NCI-H748 treated with DMSO at 0.1 percent for 48 hours (cell line): ENCODE measurements around the gene YIF1A.
"Not testable (repeated sequence)": the region's sequence is repeated elsewhere in the genome, so short reads cannot be mapped to it uniquely, and the experiment has no call there.

ENCODE experiments used
- DNase-seq: peaks from one replicate; lab custom pipeline; 2025; lab: John Stamatoyannopoulos, UW

Gene YIF1A

DNA sequence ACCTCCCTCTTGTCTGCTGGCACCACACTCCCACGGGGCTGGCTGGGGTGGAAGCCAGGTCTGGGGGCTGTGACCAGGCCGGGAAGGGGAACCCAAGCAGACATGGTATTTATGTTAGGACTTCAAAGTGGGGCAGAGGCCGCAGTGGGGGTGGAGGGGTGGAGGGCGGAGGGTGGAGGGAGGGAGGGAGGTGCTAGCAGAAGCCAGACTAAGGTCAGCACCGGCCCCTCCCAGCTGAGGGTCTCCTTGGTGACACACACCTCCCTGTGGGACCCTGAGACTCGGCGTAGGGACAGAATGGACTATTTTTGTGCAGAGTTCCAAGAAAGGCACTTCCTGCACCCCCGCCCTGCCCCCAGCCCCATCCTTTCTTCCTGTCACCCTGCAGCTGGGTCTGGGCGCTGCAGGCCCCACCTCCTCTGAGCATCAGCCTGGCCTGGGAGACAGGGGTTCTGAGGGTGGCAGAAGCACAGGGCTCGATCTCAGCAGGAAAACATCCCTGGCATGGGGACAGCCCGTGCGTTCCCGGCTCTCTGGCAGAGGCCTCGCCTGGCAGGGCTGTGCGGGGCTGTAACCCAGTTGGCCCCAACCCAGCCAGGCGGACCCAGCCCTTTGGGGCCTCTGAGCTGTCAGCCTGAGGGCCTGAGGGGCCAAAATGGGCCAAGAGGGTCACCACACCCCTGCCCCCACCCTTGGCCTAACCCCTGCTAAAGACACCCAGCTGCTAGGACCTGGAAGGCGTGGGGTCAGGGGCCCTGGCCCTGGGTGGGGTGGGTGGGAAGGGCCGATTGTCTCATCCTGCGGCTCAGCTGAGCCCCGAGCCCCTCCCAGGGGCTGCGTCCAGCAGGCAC is 37.5 kb upstream of the YIF1A start:
- DNase-seq = no peak

DNA sequence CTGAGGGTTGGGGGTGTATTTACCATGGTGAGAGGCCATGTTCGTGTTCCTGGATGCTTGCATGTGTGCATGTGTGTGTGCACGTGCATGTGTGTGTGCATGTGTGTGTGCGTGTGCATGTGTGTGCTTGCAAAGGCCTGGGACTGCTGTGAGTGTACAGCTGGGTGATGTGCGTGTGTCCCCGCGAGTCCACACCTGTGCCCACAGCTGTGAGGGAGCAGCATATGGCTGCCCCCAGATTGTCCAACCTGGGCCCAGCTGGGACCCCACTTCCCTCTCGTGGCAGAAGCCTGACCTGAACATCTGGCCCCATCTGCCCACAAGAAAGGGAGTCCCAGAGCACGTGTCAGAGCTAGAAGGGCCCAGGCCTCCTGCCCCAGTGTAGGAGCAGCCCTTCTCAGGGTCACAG is 36.3 kb upstream of the YIF1A start:
- DNase-seq = no peak

DNA sequence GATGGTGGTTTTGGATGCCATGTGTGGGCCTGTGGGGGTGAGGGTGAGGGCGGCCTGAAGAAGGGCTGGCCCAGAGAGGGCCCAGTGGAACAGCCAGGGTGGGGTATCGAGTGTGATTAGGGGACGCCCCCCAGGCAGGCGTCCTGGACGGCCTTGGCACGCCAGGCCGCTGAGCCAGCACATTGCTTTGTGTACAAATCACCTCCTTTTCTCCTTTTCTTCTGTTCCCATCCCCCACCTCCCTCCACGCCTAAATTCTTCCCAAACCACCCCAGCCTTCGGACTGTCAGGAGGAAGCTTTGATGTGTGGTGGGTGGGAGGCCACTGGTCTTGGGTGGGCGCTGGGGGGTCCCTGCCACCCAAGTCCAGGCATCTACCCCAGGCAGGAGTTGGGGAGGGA is 35.7 kb upstream of the YIF1A start:
- DNase-seq = no peak

DNA sequence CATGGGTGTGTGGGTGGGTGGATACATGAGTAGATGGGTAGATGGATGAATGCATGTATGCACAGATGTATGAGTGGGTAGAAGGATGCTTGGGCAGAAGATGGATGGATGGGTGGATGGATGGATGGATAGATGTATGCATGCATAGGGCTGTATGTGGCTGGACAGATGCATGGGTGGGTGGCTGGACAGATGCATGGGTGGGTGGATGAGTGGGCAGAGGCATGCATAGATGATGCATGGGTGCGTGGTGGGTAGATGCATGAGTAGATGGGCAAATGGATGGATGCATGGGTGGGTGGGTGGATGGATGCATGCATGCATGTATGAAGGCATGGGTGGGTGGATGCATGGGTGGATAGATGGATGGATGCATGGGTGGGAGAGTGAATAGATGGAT is 34.7 kb upstream of the YIF1A start:
- DNase-seq = no peak

DNA sequence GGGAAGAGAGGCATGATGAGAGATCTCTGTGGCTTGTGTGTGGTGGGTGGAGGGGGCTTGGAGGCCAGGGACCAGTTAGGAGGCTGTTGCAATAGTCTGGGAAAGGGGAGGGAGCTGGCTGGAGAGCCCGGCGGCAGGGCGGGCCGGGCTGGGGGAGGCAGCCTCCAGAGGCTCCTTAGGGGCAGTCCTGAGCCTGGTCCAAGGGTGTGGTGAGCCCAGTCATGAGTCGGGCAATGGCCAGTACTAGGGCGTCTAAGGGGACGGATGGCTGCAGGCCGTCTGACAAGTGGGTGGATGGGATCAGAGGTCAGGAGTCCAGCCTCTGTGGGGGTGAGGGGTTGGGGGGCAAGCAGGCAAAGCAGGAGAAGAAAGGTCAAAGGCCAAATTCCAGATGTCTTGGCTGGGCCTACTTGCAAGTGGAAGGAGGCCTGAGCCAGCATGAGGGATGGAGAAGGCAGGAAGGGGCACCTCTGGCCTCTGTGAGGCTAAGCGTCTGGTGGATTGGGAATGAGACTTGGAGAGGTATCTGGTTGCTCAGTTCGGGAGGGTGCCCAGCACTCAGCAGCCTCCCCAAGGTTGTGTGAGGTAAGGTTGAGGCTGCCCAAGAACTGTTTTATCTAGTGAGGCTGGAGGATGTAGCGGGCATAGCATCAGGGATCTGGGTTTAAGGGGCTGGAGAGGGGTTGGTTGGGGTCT is 33.9 kb upstream of the YIF1A start:
- no peak for DNase-seq

DNA sequence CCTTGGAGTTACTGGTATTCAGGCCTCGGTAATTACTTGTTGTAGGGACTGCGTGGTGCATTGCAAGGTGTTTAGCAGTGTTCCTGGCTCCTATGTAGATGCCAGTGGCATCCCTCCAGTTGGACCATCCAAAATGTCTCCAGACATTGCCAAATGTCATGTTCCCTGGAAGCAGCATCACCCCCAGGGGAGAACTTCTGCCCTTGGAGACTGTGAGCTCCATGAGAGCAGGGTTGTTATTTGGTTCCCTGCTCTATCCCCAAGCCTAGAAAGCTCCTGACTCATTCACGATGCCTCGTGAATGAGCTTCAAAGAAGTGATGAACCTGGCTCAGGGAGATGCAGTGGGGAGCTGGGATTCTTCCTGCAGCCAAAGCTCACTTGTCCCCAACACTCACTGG is 32.7 kb upstream of the YIF1A start:
- no peak for DNase-seq

DNA sequence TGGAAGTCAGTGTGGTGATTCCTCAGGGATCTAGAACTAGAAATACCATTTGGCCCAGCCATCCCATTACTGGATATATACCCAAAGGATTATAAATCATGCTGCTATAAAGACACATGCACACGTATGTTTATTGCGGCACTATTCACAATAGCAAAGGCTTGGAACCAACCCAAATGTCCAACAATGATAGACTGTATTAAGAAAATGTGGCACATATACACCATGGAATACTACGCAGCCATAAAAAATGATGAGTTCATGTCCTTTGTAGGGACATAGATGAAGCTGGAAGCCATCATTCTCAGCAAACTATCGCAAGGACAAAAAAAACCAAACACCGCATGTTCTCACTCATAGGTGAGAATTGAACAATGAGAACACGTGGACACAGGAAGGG is 31.8 kb upstream of the YIF1A start:
- not testable (repeated sequence) for DNase-seq

DNA sequence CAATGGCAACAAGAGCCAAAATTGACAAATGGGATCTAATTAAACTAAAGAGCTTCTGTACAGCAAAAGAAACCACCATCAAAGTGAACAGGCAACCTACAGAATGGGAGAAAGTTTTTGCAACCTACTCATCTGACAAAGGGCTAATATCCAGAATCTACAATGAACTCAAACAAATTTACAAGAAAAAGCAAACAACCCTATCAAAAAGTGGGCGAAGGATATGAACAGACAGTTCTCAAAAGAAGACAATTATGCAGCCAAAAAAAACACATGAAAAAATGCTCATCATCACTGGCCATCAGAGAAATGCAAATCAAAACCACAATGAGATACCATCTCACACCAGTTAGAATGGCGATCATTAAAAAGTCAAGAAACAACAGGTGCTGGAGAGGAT is 31.3 kb upstream of the YIF1A start:
- not testable (repeated sequence) for DNase-seq

DNA sequence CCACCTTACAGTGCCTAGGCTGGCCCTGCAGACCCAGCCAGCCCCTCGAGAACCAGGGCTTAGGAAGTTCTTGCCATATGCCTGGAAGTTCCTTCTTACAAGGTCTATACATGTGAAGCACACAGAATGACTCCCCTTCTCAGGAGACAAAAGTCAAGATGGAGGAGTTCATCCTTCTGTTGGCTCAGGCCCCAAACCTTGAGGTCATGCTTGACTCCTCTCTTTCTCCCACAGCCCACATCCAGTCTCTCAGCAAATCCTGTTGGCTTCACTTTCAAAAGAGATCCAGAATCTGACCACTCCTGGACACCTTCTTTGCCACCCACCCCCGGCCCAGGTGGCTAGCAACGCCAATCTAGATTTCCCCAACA is 29.6 kb upstream of the YIF1A start:
- no peak for DNase-seq

DNA sequence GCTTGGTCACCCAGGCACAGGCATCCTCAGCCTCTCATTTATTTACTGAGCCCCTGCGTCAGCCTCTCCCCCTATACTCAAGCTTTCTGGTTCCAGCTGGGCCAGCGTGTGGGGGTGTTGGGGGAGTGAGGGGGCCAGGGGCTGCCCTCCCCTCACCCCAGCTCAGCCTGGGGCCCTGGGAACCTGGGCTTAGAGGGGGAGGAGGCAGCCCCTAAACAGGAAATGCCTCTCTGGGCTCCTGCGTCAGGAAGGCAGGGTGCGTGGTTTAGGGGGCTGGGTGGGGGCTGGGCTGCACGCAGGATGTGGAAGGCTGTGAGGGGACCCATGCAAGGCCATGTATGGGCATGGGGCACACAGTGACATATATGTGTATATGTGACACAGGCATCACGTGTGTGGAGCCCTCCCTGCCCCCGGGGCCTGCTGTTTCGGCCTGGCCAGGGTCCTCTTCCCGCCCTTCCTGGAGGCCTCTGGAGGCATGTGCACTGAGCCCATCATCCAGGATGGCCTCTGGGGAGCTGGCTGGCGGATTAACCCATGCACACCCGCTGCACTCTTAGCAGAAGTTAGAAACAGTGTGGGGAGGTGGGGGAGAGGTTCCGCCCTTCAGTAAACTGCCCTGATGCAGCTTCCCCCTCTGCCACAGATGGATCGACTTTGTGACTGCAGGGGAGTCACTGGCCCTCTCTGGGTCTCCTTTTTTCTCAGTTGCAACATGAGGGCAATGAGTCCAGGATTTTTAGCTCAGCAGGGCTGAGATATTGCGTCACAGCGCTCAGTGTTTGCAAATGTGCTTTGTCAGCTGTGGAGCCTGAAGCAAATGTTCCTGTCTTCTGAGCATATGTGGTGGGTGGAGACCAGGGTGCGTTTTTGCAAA is 29.0 kb upstream of the YIF1A start:
- no peak for DNase-seq

DNA sequence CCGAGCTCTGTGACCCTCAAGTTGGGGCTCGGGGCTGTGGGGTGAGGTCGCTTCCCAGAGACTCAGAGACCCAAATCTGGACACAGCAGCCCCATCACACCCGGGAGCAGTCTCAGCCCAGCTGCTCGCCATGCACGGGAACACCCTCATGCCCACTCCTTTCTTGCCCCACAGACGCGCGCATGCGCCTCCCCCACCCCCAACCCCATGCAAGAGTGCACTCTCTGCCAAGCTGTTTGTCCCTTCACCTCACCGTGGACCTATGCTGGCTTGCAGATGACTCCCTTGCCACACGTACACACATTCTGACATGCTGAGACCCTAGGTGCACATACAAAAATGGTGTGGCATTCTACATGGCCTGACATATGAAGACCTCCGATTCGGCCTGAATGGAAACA is 28.4 kb upstream of the YIF1A start:
- no peak for DNase-seq

DNA sequence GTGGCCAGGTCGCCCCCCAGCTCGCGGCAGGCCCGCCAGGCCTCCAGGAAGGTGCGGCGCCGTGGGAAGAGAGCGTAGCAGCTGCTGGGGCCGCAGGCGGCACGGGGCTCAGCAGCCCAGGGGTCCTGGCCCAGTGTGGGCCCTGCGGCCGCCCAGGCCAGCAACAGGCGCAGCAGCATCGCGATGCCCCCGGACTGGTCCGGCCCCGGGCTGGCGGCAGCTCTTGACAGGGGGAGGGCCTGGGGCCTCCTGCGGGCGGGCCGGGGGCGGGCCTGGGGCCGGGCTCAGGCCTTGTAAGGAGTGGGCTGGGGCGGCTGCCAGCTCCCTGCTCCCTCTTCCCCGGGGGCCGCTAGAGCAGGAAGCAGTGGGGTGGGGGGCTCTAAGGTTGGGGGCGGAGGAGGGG is 27.9 kb upstream of the YIF1A start, which contains the start of gene CD248:
CD248 (minus strand) TSS at position 196 of the 403 bp plus-strand sequence; CDS start at position 179, 17 bp downstream.
- DNase-seq = no peak

DNA sequence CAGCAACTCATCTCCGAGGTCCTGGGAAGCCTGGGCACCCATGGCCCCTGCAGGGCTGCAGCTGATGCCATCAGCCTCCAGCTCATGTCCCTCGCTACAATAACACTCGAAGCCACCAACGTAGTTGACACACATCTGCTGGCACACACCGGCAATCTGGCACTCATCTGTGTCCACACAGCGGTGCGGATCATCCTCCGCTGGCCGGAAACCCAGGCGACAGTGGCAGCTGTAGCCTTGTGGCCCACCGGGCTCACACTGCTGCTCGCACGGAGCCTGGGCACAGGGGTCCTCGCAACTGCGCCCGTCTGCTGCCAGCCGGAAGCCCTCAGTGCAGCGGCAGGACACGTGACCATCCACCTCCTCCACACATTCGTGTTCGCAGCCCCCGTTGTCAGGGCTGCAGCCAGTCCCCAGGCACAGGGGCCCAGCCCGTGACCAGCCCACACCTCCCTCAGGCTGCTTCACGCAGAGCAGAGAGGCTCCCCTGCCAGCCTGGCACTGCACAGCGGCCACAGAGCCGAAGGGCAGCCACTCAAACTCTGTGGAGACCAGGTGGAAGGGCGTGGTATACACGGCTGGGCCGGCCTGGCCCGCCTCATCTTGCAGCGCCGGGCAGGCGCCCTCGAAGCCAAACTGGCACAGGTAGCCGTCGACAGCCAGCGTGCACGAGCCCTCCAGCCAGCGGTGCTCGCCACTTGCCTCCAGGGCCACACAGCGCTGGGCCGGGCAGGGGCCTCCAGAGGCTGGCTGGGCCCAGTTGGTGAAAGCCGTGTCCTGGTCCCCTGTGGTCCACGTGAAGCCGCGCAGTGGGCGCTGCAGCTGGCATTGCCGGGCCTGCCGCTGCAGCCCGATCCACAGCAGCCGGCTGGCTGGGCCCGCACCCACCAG is 27.2 kb upstream of the YIF1A start:
- DNase-seq = no peak

DNA sequence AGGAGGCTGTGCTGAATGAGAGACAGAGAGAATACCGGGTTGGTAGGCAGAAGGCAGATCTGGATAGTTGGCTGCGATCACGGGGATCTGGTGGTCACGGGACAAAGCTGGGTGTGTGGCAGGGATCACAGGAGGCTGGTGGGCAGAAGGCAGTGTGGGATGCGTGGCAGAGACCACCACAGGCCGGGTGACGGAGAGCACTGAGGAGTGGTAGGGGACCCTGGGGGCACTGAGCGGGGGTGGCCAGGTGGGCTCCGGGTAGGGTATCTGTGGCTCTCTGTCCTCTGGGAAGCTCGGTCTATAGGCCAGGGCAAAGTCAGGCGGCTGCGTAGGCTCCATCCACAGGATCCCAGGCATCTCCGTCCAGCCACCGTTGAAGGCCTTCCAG is 26.5 kb upstream of the YIF1A start:
- no peak for DNase-seq

DNA sequence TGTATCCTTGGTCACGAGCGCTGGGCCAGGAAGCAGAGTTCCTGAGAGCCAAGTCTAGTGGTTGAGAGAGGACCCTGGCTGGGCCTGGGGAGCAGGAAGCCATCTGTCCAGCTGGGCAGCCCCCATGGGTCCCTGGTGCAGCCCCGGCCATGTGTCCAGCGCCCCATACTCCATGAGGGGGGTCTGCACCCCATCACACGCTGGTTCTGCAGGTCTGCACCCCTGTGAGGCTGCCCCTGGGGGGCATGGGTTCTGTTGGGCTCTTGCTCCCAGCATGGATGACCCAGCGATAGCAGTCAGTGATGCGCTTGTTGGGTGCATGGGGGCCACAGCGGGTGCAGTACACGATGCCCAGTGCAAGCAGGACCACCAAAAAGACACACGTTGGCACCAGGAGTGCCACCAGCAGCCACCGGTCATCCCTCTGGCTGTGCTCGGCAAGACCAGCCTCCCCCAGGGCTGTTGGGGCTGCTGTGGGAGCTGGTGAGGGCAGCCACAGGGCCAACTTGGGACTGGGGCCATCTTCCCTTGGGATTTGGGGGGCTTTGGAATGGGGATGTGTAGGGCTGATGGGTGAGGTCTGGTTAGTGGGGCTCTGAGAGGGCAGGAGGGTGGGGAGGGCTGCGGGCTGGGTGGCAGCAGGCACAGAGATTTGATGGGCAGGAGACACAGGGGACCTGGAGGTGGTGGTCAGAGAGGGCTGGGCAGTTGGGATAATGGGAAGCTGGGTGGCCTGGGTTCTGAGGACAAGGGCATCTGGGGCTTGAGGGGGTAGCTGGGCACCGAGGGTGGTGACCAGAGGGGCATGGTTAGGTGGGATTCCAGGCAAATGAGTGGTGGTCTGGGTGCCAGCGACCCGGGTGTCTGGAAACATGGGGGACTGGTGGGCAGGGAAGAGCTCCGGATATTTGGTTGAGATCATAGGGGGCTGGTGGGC is 25.9 kb upstream of the YIF1A start:
- no peak for DNase-seq

DNA sequence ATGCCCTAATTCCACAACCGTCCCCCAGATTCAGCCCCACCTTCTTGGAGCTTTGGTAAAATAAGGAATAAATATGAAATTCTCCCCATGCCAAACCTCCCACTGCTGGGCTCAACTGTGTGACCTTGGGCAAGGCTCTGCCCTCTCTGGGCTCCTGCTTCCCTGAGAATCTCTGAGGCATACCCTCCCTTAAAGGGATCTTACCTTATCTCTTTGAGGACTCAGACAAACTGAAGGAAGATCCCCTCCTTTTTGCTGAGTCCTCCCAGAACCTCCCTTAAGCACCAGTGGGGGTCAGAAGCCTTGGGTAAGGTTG is 25.2 kb upstream of the YIF1A start:
- DNase-seq = no peak

DNA sequence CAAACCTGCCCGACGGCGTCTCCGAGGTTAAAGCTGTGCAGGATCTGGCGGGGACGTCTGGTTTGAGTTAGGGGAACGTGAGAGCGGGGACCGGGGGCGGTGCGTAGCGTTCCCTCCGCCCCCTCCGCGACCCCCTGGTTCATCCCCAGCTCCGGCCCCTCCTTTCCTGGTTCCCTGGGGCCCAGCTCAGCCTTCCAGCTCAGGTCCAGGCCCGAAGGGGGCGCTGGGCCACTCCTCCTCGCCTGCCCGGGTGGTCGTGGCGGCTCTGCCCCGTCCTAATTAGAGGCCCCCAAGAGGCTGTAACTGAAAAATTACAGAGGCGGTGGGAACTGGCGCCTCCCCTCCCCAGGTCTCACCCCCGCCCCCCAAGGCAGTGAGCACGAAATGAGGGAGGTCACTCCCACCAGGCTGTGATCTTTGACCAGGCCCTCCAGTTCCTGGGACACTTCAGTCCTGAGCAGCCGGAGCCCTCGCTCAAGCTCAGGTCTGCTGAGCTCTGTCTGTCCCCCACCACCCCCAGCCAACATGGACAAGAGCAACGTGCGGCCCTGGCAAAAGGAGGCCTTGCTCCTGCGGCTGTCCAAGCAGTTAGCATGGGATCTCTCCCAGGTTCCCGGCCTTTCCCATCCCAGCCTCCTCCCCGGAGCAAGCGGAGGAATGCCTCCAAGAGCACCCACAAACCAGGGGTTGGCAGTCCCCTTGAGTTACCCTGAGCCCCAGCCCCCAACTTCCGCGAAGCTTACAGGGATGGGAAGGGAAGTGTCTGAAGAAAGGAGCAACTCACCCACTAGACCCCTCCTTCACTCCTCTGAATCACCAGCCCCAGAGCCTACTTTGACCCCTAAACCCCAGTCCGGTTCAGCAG is 24.6 kb upstream of the YIF1A start:
- no peak for DNase-seq

DNA sequence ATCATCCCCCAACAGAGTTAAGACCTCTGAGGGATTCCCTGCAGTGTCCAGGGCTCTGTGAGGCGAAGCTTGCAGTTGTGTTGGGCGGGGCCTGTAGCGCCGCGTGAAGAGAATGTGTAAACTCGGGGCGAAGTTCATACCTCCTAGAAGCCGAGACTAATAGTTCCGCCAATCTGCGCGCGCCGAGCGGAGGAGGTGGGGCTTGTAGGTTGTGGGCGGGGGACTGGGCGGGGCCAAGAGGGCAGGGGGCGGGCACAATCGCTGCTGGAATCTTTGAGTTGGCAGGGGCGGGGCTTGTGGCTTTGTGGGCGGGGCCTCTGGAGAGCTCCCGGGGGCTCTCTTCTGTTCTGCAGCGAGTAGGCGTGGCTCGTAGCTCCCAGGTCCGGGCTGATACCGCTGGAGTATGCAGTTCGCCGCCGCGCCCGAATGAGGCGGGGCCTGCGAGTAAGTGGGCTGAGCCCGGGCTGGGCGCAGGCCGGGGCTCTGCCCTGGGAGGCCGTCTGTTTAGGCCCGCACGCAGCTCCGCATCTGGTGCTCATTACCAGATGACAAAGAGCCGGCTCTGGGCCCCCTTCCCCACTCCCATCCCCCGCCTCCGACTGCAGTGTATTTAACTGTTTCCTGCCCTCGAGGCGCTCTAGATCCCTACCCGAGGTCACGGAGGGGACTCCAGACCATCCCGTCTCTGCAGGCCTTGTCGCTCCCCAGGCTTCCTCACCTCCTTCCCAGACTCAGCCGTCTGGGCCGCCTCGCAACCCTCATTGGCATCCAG is 23.8 kb upstream of the YIF1A start:
- DNase-seq = peak; percentile 90
